OCI-LY1 (cell line): ENCODE measurements around the gene NUBP2.

Experiments
- CTCF ChIP-seq: fragments of 200-600 bp; sonication (generic), shearing (Covaris generic); IDR thresholded peaks from 2 replicates; pipeline ENCODE4 v1.5.1; 2017; ENCODE audit warnings: mild to moderate bottlenecking, antibody characterized with exemption, low read length, moderate library complexity, mixed read lengths
- EZH2 ChIP-seq: fragments of 200-600 bp; sonication (generic), shearing (Covaris generic); IDR thresholded peaks from 2 replicates; pipeline ENCODE4 v1.8.0; 2017; ENCODE audit warnings: borderline replicate concordance, mixed run types, mild to moderate bottlenecking, antibody characterized with exemption, low read length, moderate library complexity, mixed read lengths

DNA sequence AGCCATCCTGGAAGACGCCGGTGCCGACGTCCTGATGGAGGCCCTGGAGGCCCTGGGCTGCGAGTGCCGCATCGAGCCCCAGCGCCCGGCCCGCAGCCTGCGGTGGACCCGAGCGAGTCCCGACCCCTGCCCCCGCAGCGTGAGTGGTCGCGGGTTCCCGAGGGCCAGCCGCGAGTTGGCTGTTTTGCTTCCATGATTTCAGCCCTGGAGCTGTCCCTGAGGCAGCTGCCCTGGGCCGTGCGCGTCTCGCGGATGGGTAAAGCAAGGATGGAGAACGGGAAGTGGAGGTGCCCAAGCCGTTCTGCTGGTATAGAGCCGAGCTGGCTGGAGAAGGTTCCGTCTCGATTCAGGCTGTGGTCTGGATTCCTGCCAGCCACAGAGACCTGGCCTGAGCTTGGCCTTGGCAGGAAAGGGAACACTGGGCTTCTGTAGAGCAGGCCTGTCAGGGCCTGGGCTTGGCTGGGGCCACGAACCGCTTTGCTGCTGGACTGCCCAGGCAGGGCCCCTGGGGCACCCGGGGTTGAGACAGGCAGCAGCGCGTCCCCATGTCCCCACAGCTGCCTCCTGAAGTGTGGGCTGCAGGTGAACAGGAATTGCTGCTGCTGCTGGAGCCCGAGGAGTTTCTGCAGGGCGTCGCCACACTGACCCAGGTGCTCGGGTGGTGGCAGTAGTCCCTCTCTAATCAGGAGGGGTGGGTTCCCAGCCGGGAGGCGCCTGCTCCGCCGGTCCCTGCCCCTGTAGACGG, 8.9 kb upstream of the NUBP2 start:
- no peak; the same call in 1 of the 2 replicates for TF ChIP-seq CTCF
- no peak for TF ChIP-seq EZH2
